Fibroblast of lung (primary cell): ENCODE measurements around the gene NKX6-2. TPM values are rescaled to one million over a fixed set of nuclear protein-coding genes. Genes with fewer than 3 reads are reported as not detected.
A peak's percentile ranks its signal among the peaks of the same experiment; 100 is the strongest.

Experiments used
- DNase-seq, 2 donors: peaks; one replicate each; pipeline versions ENCODE4 v3.0.0 to v3.0.0-alpha.2; 2010; ENCODE audit warnings: low read depth in 2 of 2
- H2AFZ ChIP-seq: 2 replicates; pipeline ENCODE4 v1.5.1; 2012; ENCODE audit warnings: low read length, control low read depth, inconsistent platforms
- H3K27ac ChIP-seq: 2 replicates; pipeline ENCODE4 v1.5.1; 2011; ENCODE audit warnings: low read length, control low read depth; ENCODE audit not compliant: insufficient read depth
- H3K27me3 ChIP-seq: 2 replicates; pipeline ENCODE4 v1.5.1; 2011; ENCODE audit warnings: mild to moderate bottlenecking, low read length; ENCODE audit not compliant: control insufficient read depth, insufficient read depth
- H3K36me3 ChIP-seq: 2 replicates; pipeline ENCODE4 v1.5.1; 2011; ENCODE audit warnings: low read length; ENCODE audit not compliant: control insufficient read depth, insufficient read depth
- H3K4me1 ChIP-seq: 2 replicates; pipeline ENCODE4 v1.5.1; 2011; ENCODE audit warnings: low read length; ENCODE audit not compliant: control insufficient read depth, insufficient read depth; ENCODE audit errors: extremely low read depth
- H3K4me2 ChIP-seq: 2 replicates; pipeline ENCODE4 v1.5.1; 2011; ENCODE audit warnings: low read length, control low read depth; ENCODE audit not compliant: insufficient read depth; ENCODE audit errors: extremely low read depth
- H3K4me3 ChIP-seq, 4 experiments: fragments of 200-600 bp in 1 of 4; sonication (generic) in 1 of 4; replicated peaks in 1 of 4; 2 replicates each; pipeline ENCODE4 v1.5.1; 2011 to 2016; ENCODE audit warnings: low read length in 4 of 4, low read depth in 3 of 4, mild to moderate bottlenecking in 3 of 4, control low read depth in 2 of 4, inconsistent platforms in 1 of 4, mixed read lengths in 1 of 4; ENCODE audit not compliant: insufficient read depth in 1 of 4; ENCODE audit errors: control extremely low read depth in 1 of 4
- H3K79me2 ChIP-seq: 2 replicates; pipeline ENCODE4 v1.5.1; 2012; ENCODE audit warnings: mild to moderate bottlenecking, low read length, inconsistent platforms; ENCODE audit not compliant: control insufficient read depth, insufficient read depth
- H3K9ac ChIP-seq: 2 replicates; pipeline ENCODE4 v1.5.1; 2011; ENCODE audit warnings: mild to moderate bottlenecking, low read length, control low read depth; ENCODE audit not compliant: insufficient read depth
- H3K9me3 ChIP-seq: 2 replicates; pipeline ENCODE4 v1.5.1; 2012; ENCODE audit warnings: low read depth, low read length; ENCODE audit not compliant: control insufficient read depth, insufficient read depth
- H4K20me1 ChIP-seq: 2 replicates; pipeline ENCODE4 v1.5.1; 2011; ENCODE audit warnings: low read length; ENCODE audit not compliant: control insufficient read depth, insufficient read depth; ENCODE audit errors: extremely low read depth
- CTCF ChIP-seq, 2 donors: IDR thresholded peaks in 1 of 2; conservative IDR thresholded peaks in 1 of 2; 1 replicate in 1 of 2; 2 replicates in 1 of 2; pipeline ENCODE4 v1.5.1; 2011 to 2012; ENCODE audit warnings: low read length in 2 of 2, control low read depth in 1 of 2, inconsistent platforms in 1 of 2, low read depth in 1 of 2, mild to moderate bottlenecking in 1 of 2
- EZH2 ChIP-seq: IDR thresholded peaks from 2 replicates; pipeline ENCODE4 v1.5.1; 2012; ENCODE audit warnings: low read length, control low read depth, mild to moderate bottlenecking; ENCODE audit errors: missing control alignments
- polyA plus RNA-seq, 2 donors: library from polyadenylated mRNA; depleted of rRNA in 1 of 2; stranded (reverse) in 1 of 2; unstranded in 1 of 2; fragments of >200 nt; gene quantifications; 2 replicates each; pipeline ENCODE4 v1.2.1, GENCODE V29; 2011 to 2012; ENCODE audit warnings: missing spikeins in 1 of 2
- total RNA-seq: library from RNA; depleted of rRNA; stranded (reverse); fragments of >200 nt; gene quantifications from 2 replicates; pipeline ENCODE4 v1.2.1, GENCODE V29; 2014

NKX6-2 gene
- total and polyA plus RNA-seq, 2 donors (not counting 1 experiment from before 2014, with no cell fraction given), result not detected

- H4K20me1 ChIP-seq, result no peaks in the 10 kb centered on the region
- H3K9ac ChIP-seq, result no peak overlapping the region
- no peaks in the 10 kb centered on the region for H3K9me3 ChIP-seq
- H3K79me2 ChIP-seq, result no peaks in the 10 kb centered on the region
- no peak overlapping the region for H3K4me2 ChIP-seq
- H3K36me3 ChIP-seq, result no peaks in the 10 kb centered on the region
- no peak overlapping the region for H3K4me3 ChIP-seq
- DNase-seq, result peak in 1 of 2 donors; percentile 23
- H2AFZ ChIP-seq, result no peak overlapping the region
- no peak overlapping the region for H3K27ac ChIP-seq
- no peaks in the 10 kb centered on the region for H3K4me1 ChIP-seq
- no peak for TF ChIP-seq EZH2
- no peak for TF ChIP-seq CTCF (conservative IDR thresholded peaks at IDR 0.05 in 1 of 2, IDR thresholded peaks at IDR 0.05 in 1 of 2; ENCODE audit: low read depth in 1 of 2, low read length in 2 of 2)
- H3K27me3 ChIP-seq, result no peaks in the 10 kb centered on the region
These were observed 23.7 kb downstream of the NKX6-2 start for GRCh38 chr10:132762267-132762666.

DNA sequence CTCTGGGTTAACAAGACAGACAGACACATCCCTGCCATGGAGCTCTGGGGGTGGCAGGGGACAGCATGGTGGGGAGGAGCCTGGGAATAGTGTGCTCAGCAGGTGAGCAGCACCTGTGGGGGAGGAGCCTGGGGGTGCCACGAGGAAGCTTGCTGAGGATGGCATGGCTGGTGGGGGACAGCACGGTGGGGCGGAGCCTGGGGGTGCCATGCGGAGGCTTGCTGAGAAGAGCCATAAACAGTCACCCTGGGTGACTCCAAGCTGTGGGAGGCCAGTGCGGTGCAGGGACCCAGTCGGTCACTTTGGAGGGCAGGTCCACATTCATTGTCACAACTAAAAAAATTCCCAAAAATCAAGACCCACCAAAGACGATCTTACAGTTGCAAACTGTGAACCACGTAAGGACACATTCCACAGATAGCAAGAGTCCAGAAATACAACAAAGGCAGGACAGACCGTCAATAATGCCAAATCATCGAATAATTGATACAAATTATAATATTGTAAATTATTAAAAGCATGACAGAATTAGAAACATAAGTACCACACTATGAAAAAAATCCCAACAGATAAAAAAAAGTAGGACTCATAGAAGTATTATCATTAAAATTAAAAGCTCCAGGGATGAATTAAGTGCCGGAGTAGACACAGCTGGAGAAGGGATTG is 24.4 kb downstream of the NKX6-2 start:
- no peak for DNase-seq
- Histone ChIP-seq H3K79me2 (no peaks in the 10 kb centered on the region), H3K36me3 (no peaks in the 10 kb centered on the region), H2AFZ (no peak overlapping the region), H3K4me2 (no peak overlapping the region), H3K9ac (no peak overlapping the region), H4K20me1 (no peaks in the 10 kb centered on the region), H3K4me3 (no peak overlapping the region), H3K27ac (no peak overlapping the region), H3K4me1 (no peaks in the 10 kb centered on the region), H3K27me3 (no peaks in the 10 kb centered on the region), H3K9me3 (no peaks in the 10 kb centered on the region)
- TF ChIP-seq EZH2 (no peak), CTCF (conservative IDR thresholded peaks at IDR 0.05 in 1 of 2, IDR thresholded peaks at IDR 0.05 in 1 of 2; ENCODE audit: low read depth in 1 of 2, low read length in 2 of 2) (no peak)

DNA sequence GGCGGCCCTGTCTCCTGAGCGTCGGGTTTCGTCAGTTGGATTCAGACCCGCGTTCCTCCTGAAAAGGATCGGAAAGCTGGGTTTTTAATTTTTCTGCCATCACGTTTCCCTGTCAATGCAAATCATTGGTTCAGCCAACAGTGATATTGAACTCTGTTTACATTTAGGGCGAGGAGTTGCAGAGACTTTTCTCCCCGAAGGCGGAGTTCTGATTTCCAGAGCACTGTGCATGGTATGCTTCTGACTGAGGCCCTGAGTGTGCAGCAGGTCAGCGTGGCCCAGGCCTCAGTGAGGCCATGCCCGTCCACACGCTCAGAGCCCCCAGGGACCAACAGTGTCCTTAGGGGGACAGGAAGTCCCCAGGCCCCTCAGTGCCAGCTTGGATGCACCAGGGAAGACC is 27.1 kb downstream of the NKX6-2 start:
- Histone ChIP-seq H3K36me3 (peaks cover 3% of the 10 kb centered on the region), H3K27me3 (no peaks in the 10 kb centered on the region), H3K79me2 (no peaks in the 10 kb centered on the region), H2AFZ (no peak overlapping the region), H3K9ac (no peak overlapping the region), H3K27ac (no peak overlapping the region), H3K4me2 (no peak overlapping the region), H4K20me1 (no peaks in the 10 kb centered on the region), H3K4me1 (no peaks in the 10 kb centered on the region), H3K9me3 (no peaks in the 10 kb centered on the region), H3K4me3 (no peak overlapping the region)
- TF ChIP-seq CTCF (conservative IDR thresholded peaks at IDR 0.05 in 1 of 2, IDR thresholded peaks at IDR 0.05 in 1 of 2; ENCODE audit: low read depth in 1 of 2, low read length in 2 of 2), result no peak
- no peak for TF ChIP-seq EZH2
- DNase-seq, result no peak
